ENCODE results near the gene SCN5A.

SCN5A gene

GRCh38 chr3:38598791-38599190 lies 50.7 kb downstream of the SCN5A start:
- ATAC-seq = no peak

GRCh38 chr3:38597502-38598060 lies 51.9 kb downstream of the SCN5A start:
- ATAC-seq = no peak

GRCh38 chr3:38595393-38595792 lies 54.1 kb downstream of the SCN5A start:
- no peak for ATAC-seq

- no peak for ATAC-seq
These were observed 59.0 kb downstream of the SCN5A start for GRCh38 chr3:38590521-38590920.

- ATAC-seq = no peak
These were observed 60.2 kb downstream of the SCN5A start for GRCh38 chr3:38588995-38589937.

- ATAC-seq = no peak
These were observed 61.0 kb downstream of the SCN5A start for GRCh38 chr3:38588371-38588971.

- no peak for ATAC-seq
These were observed 61.8 kb downstream of the SCN5A start for GRCh38 chr3:38587548-38588131.

GRCh38 chr3:38586546-38587520 lies 62.7 kb downstream of the SCN5A start:
- ATAC-seq = no peak

- ATAC-seq = no peak
These were observed 63.6 kb downstream of the SCN5A start for GRCh38 chr3:38585791-38586420.

GRCh38 chr3:38583688-38584087 lies 65.8 kb downstream of the SCN5A start:
- no peak for ATAC-seq

GRCh38 chr3:38582941-38583645 lies 66.4 kb downstream of the SCN5A start:
- no peak for ATAC-seq

- no peak for ATAC-seq
These were observed 67.2 kb downstream of the SCN5A start for GRCh38 chr3:38582316-38582715.

GRCh38 chr3:38581774-38582173 lies 67.7 kb downstream of the SCN5A start:
- no peak for ATAC-seq

- no peak for ATAC-seq
These were observed 68.8 kb downstream of the SCN5A start for GRCh38 chr3:38580450-38581382.

- ATAC-seq = no peak
These were observed 69.7 kb downstream of the SCN5A start for GRCh38 chr3:38579551-38580449.

- ATAC-seq = no peak
These were observed 70.3 kb downstream of the SCN5A start for GRCh38 chr3:38579141-38579540.

- no peak for ATAC-seq
These were observed 70.9 kb downstream of the SCN5A start for GRCh38 chr3:38578551-38578950.

- ATAC-seq = no peak
These were observed 71.4 kb downstream of the SCN5A start for GRCh38 chr3:38578081-38578475.
